Endodermal cell (in vitro differentiated cells): ENCODE measurements around the gene RBBP8. TPM values are rescaled to one million over a fixed set of nuclear protein-coding genes. Genes with fewer than 3 reads are reported as not detected.

ENCODE experiments used
- DNase-seq: peaks from one replicate; pipeline ENCODE4 v3.0.0-alpha.2; 2017
- H3K27ac ChIP-seq: 2 replicates; pipeline ENCODE4 v1.5.1; 2013; ENCODE audit warnings: mild to moderate bottlenecking, low read depth, low read length, moderate library complexity
- H3K27me3 ChIP-seq: 2 replicates; pipeline ENCODE4 v1.6.1; 2013; ENCODE audit warnings: mild to moderate bottlenecking, low read length, moderate library complexity; ENCODE audit not compliant: insufficient read depth, control insufficient read depth, poor library complexity, severe bottlenecking
- H3K36me3 ChIP-seq: 2 replicates; pipeline ENCODE4 v1.7.0; 2013; ENCODE audit warnings: mild to moderate bottlenecking, low read length, moderate library complexity; ENCODE audit not compliant: control insufficient read depth, insufficient read depth
- H3K4me1 ChIP-seq: one replicate; pipeline ENCODE4 v1.7.0; 2013; ENCODE audit warnings: low read length; ENCODE audit not compliant: control insufficient read depth, insufficient read depth
- H3K4me3 ChIP-seq: 2 replicates; pipeline ENCODE4 v1.5.1; 2013; ENCODE audit warnings: mild to moderate bottlenecking, low read length, moderate library complexity
- H3K9ac ChIP-seq: 2 replicates; pipeline ENCODE4 v1.6.1; 2013; ENCODE audit warnings: mild to moderate bottlenecking, low read length, moderate library complexity; ENCODE audit not compliant: poor library complexity, severe bottlenecking; ENCODE audit errors: extremely low read depth
- H3K9me3 ChIP-seq: 2 replicates; pipeline ENCODE4 v1.6.1; 2013; ENCODE audit warnings: mild to moderate bottlenecking, low read length, moderate library complexity; ENCODE audit not compliant: control insufficient read depth
- H3K27ac Mint-ChIP-seq: 2 replicates; pipeline ENCODE4 v1.8.0; 2020; ENCODE audit warnings: mixed read lengths
- H3K27me3 Mint-ChIP-seq: 2 replicates; pipeline ENCODE4 v1.8.0; 2021; ENCODE audit warnings: mild to moderate bottlenecking, mixed read lengths; ENCODE audit not compliant: insufficient read depth
- H3K36me3 Mint-ChIP-seq: 2 replicates; pipeline ENCODE4 v1.8.0; 2020; ENCODE audit warnings: low read depth, mixed read lengths
- H3K4me1 Mint-ChIP-seq: 2 replicates; pipeline ENCODE4 v1.8.0; 2020; ENCODE audit warnings: mixed read lengths
- H3K4me3 Mint-ChIP-seq: 2 replicates; pipeline ENCODE4 v1.8.0; 2020; ENCODE audit warnings: mild to moderate bottlenecking, moderate library complexity, mixed read lengths
- H3K9me3 Mint-ChIP-seq: 2 replicates; pipeline ENCODE4 v1.8.0; 2020; ENCODE audit warnings: mild to moderate bottlenecking, mixed read lengths
- WGBS, 2 experiments: methylation state at CpG; one replicate each; pipeline versions ENCODE4 v1.1.5 to v1.1.7; 2013; ENCODE audit warnings: missing lambda C conversion rate in 2 of 2, mixed read lengths in 1 of 2; ENCODE audit not compliant: insufficient coverage in 1 of 2, insufficient read length in 1 of 2; 5-methylcytosine and 5-hydroxymethylcytosine counted together
- total RNA-seq, 2 donors: library from RNA; stranded (reverse); fragmentation: NEBNext Ultra II Directional in 1 of 2; extraction: Animal tissue kit (Norgen Biotek cat#: 25700) in 1 of 2; gene quantifications; 2 replicates in 1 of 2; 3 replicates in 1 of 2; pipeline ENCODE4 v1.2.1, GENCODE V29; 2021
- TF ChIP-seq, protein P1 (sequence below): fragments of 200-600 bp; sonication (generic); conservative IDR thresholded peaks from 2 replicates; pipeline ENCODE4 v1.5.0; 2021; ENCODE audit warnings: antibody characterized with exemption, mild to moderate bottlenecking

Gene RBBP8
- total RNA-seq, 2 donors from 2014 or later = 44.3 to 55.5 TPM

DNA sequence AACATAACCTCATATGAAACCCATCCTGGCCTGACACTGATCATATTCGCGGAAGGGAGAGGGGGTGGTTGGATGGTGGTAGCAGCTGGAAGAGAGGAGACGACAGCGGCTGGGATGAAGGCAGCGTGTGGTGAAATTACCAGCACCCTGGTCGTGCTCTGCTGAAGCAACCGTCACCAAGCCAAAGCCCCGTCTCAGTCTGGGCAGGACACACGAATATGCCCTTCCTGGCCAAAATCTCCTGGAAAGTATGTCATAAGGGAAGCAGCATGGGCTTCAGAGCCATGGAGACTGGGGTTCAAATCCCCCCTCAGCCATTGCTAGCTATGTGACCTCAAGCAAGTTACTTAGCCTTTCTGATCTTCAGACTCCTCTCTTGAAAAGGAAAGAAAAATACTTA, 139.0 kb downstream of the RBBP8 start:
- no peaks in the 10 kb centered on the region for H3K27me3 Mint-ChIP-seq
- TF ChIP-seq, protein P1, sequence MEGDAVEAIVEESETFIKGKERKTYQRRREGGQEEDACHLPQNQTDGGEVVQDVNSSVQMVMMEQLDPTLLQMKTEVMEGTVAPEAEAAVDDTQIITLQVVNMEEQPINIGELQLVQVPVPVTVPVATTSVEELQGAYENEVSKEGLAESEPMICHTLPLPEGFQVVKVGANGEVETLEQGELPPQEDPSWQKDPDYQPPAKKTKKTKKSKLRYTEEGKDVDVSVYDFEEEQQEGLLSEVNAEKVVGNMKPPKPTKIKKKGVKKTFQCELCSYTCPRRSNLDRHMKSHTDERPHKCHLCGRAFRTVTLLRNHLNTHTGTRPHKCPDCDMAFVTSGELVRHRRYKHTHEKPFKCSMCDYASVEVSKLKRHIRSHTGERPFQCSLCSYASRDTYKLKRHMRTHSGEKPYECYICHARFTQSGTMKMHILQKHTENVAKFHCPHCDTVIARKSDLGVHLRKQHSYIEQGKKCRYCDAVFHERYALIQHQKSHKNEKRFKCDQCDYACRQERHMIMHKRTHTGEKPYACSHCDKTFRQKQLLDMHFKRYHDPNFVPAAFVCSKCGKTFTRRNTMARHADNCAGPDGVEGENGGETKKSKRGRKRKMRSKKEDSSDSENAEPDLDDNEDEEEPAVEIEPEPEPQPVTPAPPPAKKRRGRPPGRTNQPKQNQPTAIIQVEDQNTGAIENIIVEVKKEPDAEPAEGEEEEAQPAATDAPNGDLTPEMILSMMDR = no peak
- H3K36me3 ChIP-seq = no peaks in the 10 kb centered on the region
- H3K27me3 ChIP-seq = no peaks in the 10 kb centered on the region
- WGBS, 2 experiments = 85 to 91% methylated on average over 9 of the region's 9 CpGs
- no peak overlapping the region for H3K27ac Mint-ChIP-seq
- no peaks in the 10 kb centered on the region for H3K4me1 Mint-ChIP-seq
- no peaks in the 10 kb centered on the region for H3K36me3 Mint-ChIP-seq
- DNase-seq = no peak
- H3K27ac ChIP-seq = no peak overlapping the region
- no peaks in the 10 kb centered on the region for H3K4me1 ChIP-seq
- no peak overlapping the region for H3K4me3 ChIP-seq
- no peak overlapping the region for H3K9ac ChIP-seq
- no peak overlapping the region for H3K4me3 Mint-ChIP-seq
- no peaks in the 10 kb centered on the region for H3K9me3 ChIP-seq
- H3K9me3 Mint-ChIP-seq = no peaks in the 10 kb centered on the region

DNA sequence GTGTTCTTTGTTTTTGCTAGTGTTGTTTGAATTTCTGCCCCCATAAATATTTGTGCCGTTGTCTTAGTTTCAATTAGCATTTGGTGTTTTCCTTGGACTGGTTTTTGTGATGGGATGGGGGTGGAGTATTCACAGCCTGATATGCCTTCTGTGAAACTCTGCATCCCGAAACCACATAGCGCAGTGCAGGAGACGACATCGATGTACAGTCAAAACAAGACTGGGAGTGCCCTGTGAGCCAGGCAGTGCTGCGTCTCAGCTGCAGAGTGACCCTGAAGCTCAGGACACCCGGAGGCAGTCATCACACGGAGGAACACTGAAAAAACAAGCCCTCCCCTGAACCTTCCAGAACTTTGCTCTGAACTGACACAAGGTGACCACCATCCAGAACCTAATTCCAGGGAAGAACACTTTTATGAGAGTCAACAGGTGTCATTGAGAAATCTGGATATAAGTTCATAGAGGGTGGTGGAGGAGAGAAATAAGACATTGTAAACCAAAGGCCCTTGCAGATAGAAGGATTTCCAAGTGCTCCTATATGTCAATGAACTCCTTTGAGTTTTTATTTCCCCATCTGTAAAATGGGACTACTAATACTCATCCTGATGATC, 141.0 kb downstream of the RBBP8 start:
- DNase-seq = no peak
- no peak overlapping the region for H3K27ac ChIP-seq

More for the DNA sequence above, 141.0 kb downstream of the RBBP8 start:
- no peaks in the 10 kb centered on the region for H3K4me1 ChIP-seq
- Mint-ChIP-seq H3K27ac (no peak overlapping the region), H3K4me3 (no peak overlapping the region), H3K4me1 (no peaks in the 10 kb centered on the region), H3K36me3 (no peaks in the 10 kb centered on the region), H3K9me3 (no peaks in the 10 kb centered on the region), H3K27me3 (no peaks in the 10 kb centered on the region)
- H3K4me3 ChIP-seq = no peak overlapping the region
- H3K9ac ChIP-seq = no peak overlapping the region
- TF ChIP-seq, protein P1 = no peak
- H3K9me3 ChIP-seq = no peaks in the 10 kb centered on the region
- 88 to 92% methylated on average over 5 to 8 of the region's 8 CpGs for WGBS, 2 experiments
- H3K27me3 ChIP-seq = no peaks in the 10 kb centered on the region
- H3K36me3 ChIP-seq = no peaks in the 10 kb centered on the region

Other genes starting within 250 kb of the RBBP8 start
- 10 to 100 TPM in 1 of 2 donors, 1 to 10 TPM in 1; 9.9 to 16.7 TPM for gene CABLES1, start 202.2 kb downstream of the RBBP8 start, total RNA-seq